NCI-H748 treated with DMSO at 0.1 percent for 48 hours (cell line): Measurements from ENCODE around the gene FDXR.
A peak's percentile ranks its signal among the peaks of the same experiment; 100 is the strongest.

Experiments
- DNase-seq: peaks from one replicate; lab custom pipeline; 2025; lab: John Stamatoyannopoulos, UW

FDXR gene

GRCh38 chr17:74898376-74898946, 25.7 kb upstream of the FDXR start:
- DNase-seq: no peak

DNA sequence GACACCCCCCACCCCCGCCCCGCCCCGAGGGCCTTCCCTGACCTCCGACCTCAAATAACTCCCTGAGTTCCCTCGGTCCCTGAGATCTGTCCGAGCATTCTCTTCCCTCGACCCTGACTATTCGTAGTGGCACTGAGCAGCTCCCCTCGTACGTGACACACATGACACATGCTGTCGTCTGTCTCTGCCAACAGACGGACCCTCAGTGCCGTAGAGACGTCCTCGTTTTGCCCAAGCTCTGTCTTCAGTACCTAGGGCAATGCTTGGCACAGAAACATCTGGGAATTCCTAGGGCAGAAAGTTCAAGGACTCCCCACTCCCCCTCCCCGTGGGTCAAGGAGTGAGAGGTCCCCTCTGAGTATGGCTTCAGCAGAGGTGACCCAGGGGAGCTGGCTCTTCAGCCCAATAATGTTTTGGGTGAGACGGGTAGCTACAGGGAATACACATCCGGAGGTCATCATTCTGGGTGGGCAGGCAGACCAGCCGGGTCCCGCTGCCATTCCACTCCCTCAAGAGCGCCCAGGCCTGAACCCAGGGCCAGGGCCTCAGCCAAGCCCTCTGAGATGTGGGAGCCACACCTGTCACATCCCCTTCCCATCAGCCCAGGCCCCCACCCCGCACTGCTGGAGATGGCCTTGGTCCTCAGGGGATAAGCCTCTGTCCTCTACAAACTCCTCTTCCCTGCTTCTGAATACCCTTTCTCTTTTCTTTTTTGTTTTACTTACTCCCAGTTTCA, 21.3 kb upstream of the FDXR start:
- no peak for DNase-seq

DNA sequence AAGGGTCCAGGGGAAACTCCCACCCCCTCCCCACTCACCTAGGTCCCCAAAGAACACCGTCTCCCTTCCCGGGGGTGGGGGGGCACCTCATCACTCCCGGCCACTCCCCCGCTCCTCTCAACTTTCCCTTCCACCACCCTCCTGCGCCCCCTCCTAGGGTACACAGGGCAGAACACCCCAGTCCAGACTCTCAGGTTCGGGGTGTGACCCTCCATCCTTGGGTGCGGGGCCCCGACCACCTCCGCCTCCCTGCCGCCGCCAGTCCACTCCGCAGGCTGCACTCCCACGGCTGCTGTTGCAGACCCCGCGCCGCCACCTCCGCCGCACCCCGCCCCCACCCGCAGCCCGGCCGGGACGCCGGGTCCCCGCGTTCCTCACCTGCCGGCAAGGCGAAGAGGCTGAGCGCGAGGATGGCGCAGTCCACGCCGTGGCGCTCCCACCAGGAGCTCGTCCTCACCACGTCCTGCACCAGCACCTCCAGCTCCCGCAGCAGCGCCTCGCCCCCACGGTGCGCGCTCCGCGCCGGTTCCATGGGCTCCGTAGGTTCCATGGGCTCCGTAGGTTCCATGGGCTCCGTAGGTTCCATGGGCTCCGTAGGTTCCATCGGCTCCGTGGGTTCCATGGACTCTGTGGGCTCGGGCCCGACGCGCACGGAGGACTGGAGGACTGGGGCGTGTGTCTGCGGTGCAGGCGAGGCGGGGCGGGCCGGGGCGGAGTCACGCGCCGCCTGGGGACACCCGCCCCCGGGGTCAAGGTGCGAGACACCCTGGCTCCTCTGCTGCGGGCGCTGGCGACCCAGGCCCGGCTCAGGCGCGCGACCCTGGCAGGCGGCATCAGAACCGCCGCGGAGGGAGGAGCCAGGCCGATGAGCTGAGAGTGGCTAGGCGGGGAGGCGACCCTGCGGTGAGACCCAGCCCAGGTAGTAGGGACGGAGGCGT, 20.4 kb upstream of the FDXR start, which contains the start of gene FADS6:
Gene FADS6, minus strand, starts transcription at position 660 of the 938 bp plus-strand sequence. Its CDS starts 38 bp downstream, at position 622.
- DNase-seq: no peak

DNA sequence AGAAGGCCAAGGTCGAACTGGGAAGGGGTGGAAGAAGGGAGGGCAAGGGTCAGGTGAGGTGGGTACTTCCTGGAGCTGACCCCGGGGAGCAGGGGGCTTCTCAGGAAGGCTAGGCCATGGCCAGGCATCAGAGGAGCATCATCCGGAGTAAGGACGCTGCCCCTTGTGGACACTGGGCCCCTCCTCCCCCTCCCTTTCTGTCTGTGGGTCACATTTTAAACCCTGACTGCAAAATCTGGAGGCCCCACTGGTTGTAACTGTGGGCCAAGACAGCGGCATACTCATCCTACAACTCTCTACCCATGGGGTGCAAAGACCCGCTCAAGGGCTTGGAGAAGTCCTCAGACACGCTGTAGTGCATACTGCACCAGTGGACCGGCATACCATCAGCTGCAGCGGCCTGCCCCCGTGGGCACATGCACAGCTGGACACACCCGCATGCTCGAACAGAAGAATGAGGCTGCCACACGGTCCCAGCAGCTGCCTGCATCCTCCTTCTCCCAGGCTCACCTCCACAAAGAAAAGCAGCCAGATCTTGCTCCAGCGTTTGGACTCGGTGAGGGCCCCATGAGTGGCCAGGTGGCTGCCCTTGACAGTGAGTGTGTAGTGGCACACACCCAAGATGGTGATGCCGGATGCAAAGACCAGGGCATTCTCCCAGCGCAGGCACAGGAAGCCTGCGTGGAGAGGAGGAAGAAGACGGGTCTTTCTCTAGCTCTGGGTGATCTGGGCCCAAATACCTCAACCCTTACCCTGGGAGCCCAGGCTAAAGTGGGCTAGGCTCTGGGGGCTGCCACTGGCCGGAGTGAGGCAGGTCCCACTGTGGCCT, 19.4 kb upstream of the FDXR start:
- no peak for DNase-seq

GRCh38 chr17:74890554-74890953, 17.8 kb upstream of the FDXR start:
- no peak for DNase-seq

GRCh38 chr17:74888469-74888868, 15.7 kb upstream of the FDXR start:
- DNase-seq: no peak

DNA sequence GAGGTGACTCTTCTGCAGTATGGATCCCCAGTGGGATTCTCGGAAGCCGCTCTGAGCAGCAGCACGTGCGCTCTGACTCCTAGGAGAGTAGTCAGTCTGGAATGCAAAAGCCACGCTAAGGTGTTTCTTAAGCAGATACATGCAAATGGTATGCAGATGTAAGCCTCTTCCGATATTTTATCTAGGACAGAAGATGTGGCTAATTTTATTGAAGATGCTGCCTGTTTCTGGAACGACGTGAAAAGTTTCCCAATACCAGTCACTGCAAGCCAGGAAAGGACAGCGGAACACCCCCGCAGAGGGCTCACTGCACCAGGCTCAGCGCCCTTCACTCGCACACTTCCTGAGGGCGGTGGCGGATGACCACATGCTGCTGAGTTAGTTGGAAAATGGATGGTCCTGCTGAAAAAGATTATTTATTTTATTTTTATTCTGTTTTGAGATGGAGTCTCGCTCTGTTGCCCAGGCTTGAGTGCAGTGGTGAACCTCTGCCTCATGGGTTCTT, 10.5 kb upstream of the FDXR start:
- no peak for DNase-seq

DNA sequence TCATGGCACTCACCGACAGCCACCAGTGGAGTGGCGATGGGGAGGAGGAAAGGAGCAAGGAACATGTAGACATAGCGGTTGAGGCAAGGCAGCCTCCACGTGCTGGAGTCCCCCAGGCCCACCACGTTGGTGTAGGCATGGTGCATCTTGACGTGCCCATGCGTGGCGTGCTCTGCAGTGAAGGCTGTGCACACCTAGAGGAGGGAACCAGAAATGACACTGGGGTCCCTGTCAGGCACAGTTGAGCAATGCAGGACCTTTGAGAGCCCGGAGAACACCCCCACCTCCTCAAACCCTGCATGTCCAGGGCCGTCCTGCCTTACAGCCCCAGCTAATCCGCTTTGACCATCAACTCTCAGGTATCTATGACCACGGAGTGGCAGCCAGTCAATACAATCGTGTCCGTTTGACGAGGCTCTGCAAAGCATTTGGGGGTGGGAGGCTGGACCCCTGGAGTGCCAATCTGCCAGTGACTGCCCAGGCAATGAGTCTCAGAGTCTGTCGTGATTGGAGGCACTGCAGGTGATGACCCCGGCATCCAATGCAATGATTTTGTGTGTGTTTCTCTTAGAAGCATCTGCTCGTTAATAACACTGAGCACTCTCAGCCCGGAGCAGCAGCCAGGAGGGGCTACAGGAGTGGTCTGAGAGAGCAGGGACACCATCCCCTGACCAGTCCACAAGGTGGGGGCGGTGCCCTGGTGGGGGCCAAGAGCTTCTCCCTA, 9.9 kb upstream of the FDXR start:
- DNase-seq: no peak

DNA sequence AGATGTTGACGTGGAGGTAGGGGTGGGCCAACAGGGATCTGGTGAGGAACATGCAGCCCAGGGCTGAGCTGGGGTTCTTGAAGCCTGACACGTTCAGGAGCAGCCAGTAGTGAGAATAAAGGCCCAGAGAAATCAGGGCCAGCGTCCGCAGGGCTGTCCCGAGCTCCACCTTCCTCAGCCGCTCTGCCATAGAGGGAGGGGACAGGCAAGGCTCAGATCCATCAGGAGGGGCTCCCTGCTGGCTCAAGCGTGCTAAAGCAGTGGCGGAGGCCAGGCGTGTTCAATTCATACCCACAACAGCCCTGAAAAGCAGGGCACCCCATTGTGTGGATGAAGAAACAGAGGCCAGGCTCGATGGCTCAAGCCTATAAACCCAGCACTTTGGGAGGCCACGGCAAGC, 8.3 kb upstream of the FDXR start:
- no peak for DNase-seq

GRCh38 chr17:74879308-74879707, 6.5 kb upstream of the FDXR start:
- no peak for DNase-seq

DNA sequence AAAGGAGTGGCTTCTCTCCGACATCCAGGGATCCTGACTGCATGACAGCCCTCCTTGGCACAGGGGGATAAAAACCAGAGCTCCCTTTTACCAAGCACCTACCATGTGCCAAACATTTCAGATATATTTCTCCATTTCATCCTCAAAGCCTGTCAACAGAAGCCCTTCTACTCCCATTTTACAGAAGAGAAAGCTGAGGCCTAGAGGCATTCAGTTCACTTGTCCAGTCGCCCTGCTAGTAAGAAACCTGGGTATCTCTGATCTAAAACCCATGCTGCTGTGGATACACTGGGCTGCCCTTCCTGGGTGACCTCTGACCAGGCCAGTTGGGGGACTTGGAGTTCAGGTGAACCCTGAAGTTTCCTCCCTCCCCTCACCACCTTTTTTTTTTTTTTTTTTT, 5.9 kb upstream of the FDXR start:
- no peak for DNase-seq

DNA sequence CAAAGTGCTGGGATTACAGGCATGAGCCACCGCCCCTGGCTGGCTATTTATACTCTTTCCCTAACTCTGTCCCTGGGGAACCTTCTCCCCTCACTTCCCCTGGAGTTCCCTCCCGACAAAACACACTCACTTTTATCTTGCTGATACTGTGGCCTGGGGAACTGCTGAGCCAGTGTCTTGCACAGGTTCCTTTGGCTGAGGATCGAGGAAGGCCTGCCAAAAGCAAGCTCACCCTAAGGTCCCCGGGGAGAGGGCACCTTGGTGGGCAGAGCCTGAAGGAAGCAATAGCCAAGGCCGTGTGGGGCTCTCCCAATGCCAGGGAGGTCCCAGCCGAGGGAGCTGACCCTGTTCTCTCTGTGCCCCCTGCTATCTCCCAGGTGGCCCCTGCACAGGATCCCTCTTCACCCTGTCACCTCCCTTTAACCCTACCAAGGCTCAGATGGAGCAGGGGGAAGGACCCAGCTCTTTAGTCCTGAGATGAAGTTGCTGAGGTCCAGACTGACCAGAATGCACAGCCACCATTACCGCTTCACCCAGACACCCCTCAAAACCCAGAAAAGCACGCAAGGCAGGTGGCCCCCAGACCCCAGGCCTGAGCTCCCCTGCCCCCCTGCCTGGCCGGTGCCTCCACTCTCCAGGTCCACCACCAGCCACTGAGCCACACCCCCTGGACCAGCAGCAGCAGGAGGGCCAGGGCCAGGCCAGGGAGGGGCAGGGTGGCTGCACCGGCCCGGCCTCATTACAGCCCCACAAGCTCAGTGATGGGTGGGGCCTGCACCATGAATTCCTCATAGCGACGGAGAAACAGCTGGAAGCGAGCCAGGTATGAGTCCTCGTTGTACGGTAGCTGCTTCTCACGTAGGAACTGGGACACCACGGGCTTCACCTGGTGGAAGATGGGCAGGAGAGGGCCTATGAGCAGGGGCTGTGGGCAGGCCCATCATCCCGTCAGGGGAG, 5.1 kb upstream of the FDXR start:
- DNase-seq: no peak

- no peak for DNase-seq
Measured at GRCh38 chr17:74875977-74876593, 3.3 kb upstream of the FDXR start.

- DNase-seq: no peak
Measured at GRCh38 chr17:74875155-74875976, 2.6 kb upstream of the FDXR start.

GRCh38 chr17:74874615-74875037, 1.8 kb upstream of the FDXR start:
- no peak for DNase-seq

DNA sequence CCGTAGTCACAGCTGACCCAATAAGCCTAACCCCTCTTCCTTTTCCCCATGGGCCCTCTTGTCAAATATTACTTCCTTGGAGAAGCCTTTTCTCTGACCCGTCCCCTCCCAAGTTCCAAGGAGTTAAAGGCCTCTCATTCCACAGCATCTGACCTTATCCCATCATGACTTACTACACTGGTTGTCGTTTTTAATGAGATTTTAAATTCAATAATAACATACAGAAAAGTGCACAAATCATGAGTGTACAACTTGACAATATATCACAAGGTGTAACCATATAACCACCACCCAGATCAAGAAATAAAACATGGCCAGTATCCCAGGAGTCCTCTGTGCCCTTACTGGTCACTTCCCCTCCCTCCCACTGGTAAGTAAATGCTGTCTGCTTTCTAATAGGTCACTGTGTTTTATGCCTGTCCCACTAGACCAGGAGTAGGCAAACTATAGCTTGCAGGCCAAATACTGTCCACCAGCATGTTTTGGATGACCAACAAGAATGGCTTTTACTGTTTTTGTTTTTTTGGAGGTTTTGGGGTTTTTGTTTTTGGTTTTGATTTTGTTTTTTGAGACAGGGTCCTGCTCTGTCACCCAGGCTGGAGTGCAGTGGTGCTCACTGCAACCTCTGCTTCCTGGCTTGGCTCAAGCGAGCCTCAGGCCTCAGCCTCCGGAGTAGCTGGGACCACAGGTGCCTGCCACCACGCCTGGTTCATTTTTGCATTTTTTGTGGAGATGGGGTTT, 1.2 kb upstream of the FDXR start:
- no peak for DNase-seq

DNA sequence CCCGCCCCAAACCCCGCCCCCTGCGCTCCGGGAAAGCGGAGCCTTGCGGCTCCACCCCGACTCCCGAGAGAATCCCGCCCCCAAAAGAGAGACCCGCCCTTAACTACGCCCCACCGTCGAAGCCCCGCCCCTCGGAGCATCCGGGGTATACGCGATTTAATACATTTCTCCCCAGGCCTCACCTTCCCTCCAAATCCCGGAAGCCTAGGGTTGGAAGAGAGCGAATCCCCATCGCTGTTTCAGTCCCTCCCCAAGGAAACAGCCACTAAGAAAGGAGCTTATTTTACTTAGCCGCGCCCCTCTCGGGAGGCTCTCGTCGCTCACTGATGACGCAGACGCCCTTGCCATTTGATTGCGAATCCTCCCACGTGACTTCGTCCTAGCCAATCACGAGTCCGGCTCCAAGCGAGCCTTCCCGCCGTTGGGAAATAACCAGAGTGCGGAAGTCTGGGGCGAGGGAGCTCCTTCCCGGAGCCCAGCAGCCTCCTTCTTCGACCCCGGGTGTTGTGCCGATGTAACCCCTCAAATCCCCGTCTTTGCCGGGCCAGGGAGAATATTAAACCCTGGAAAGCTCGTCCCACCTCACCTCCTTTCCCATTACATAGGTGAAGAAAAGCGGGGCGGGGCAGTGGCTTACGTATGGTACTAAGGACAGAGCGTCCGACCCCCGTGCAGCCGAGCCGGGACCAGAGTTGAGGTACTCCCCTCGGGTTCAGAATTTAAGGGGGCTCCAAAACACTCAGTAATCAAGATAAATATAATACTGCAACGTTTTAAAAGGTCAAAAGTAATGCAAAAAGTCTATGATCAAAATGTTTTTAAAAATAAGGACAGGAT, 461 bp upstream of the FDXR start:
- DNase-seq: peak; percentile 94
